OCI-LY3 (cell line): ENCODE results near the gene PYGB.

Experiments used
- CTCF ChIP-seq: fragments of 200-600, 300-600 bp; sonication (generic); IDR thresholded peaks from 2 replicates; pipeline ENCODE4 v1.5.1; 2014; ENCODE audit warnings: antibody characterized with exemption, low read length, low read depth
- EZH2phosphoT487 ChIP-seq: fragments of 200-600 bp; shearing (Covaris generic); IDR thresholded peaks from 2 replicates; pipeline ENCODE4 v1.6.1; 2018; ENCODE audit warnings: antibody characterized with exemption, mixed run types, low read depth

- TF ChIP-seq CTCF (no peak), EZH2phosphoT487 (no peak)
Measured at GRCh38 chr20:25247956-25248785, at the start of gene PYGB.
